Esophagus (tissue), 2 donors: ENCODE results near the gene DNAJC12. TPM values are rescaled to one million over a fixed set of nuclear protein-coding genes. Genes with fewer than 3 reads are reported as not detected.

Source experiments
- H3K27ac ChIP-seq, 2 donors: one replicate each; pipeline ENCODE4 v1.5.1; 2013; ENCODE audit warnings: low read depth in 2 of 2, mild to moderate bottlenecking in 2 of 2, inconsistent platforms in 1 of 2, low read length in 1 of 2, moderate library complexity in 1 of 2
- H3K27me3 ChIP-seq, 2 donors: one replicate each; pipeline ENCODE4 v1.6.1; 2013; ENCODE audit warnings: low read length in 2 of 2, control low read depth in 1 of 2, mild to moderate bottlenecking in 1 of 2; ENCODE audit not compliant: insufficient read depth in 2 of 2, control insufficient read depth in 1 of 2
- H3K36me3 ChIP-seq, 2 donors: one replicate each; pipeline ENCODE4 v1.6.1; 2013; ENCODE audit warnings: low read length in 1 of 2; ENCODE audit not compliant: control insufficient read depth in 2 of 2, insufficient read depth in 2 of 2
- H3K4me1 ChIP-seq, 2 donors: one replicate each; pipeline ENCODE4 v1.6.1; 2013; ENCODE audit warnings: low read length in 1 of 2; ENCODE audit not compliant: control insufficient read depth in 2 of 2, insufficient read depth in 2 of 2
- H3K4me3 ChIP-seq, 2 donors: one replicate each; pipeline ENCODE4 v1.5.1; 2013; ENCODE audit warnings: low read length in 2 of 2, mild to moderate bottlenecking in 2 of 2, low read depth in 1 of 2, moderate library complexity in 1 of 2
- H3K9me3 ChIP-seq, 2 donors: one replicate each; pipeline ENCODE4 v1.6.1; 2013; ENCODE audit warnings: mild to moderate bottlenecking in 2 of 2, low read depth in 1 of 2, low read length in 1 of 2, moderate library complexity in 1 of 2; ENCODE audit not compliant: control insufficient read depth in 2 of 2, insufficient read depth in 1 of 2
- WGBS, 2 donors: extraction: QIAGEN DNeasy Blood & Tissue Kit; methylation state at CpG; one replicate each; pipeline ENCODE4 v1.1.7; 2013; 5-methylcytosine and 5-hydroxymethylcytosine counted together
- polyA plus RNA-seq, 2 donors: library from polyadenylated mRNA; stranded (reverse); fragments of 200-250 nt; gene quantifications; one replicate each; pipeline ENCODE4 v1.2.3, GENCODE V29; 2013
- donor health status: healthy with polysubstance abuse.
- donor health status: Bipolar disorder and iron deficiency.

DNAJC12 gene
- polyA plus RNA-seq, 2 donors, result 0.59 to 0.75 TPM

DNA sequence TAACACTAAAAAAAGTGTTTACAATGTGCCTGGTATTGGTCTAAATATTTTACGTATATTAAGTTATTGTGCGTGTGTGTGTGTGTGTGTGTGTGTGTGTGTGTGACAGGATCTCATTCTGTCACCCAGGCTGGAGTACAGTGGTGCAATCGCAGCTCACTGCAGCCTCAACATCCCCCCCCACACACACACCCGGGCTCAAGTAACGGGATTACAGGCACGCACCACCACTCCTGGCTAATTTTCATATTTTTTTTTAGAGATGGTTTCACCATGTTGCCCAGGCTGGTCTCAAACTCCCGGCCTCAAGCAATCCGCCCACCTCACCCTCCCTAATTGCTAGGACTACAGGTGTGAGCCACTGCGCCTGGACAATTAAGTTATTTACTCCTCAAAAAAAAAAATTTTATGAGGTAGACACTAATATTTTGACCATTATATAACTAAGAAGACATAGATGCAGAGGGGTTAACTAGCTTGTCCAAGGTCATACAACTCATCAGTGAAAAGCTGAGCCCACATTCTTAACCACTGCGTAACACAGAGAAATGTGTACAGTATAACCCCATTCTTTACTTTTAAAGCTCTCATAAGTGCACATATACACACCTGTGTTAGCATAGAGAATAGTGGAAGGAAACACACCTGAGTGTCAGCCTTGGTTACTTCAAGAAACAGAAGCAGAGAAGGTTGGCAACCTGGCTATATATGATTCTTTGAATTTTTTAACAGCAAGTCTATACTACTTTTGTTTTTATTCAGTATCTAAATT, 35.0 kb downstream of the DNAJC12 start:
- no peaks in the 10 kb centered on the region for H3K36me3 ChIP-seq
- H3K27me3 ChIP-seq, result no peaks in the 10 kb centered on the region
- no peaks in the 10 kb centered on the region for H3K9me3 ChIP-seq
- no peaks in the 10 kb centered on the region for H3K4me1 ChIP-seq
- no peak overlapping the region for H3K27ac ChIP-seq
- WGBS, 2 donors, result 78 to 83% methylated on average over 10 of the region's 10 CpGs
- no peak overlapping the region for H3K4me3 ChIP-seq

GRCh38 chr10:67801118-67801517, 36.9 kb downstream of the DNAJC12 start:
- Histone ChIP-seq H3K36me3 (no peaks in the 10 kb centered on the region), H3K27ac (no peak overlapping the region), H3K27me3 (no peaks in the 10 kb centered on the region), H3K4me3 (no peak overlapping the region), H3K9me3 (no peaks in the 10 kb centered on the region), H3K4me1 (no peaks in the 10 kb centered on the region)
- WGBS, 2 donors, result 86 to 96% methylated on average over 1 of the region's 1 CpG

DNA sequence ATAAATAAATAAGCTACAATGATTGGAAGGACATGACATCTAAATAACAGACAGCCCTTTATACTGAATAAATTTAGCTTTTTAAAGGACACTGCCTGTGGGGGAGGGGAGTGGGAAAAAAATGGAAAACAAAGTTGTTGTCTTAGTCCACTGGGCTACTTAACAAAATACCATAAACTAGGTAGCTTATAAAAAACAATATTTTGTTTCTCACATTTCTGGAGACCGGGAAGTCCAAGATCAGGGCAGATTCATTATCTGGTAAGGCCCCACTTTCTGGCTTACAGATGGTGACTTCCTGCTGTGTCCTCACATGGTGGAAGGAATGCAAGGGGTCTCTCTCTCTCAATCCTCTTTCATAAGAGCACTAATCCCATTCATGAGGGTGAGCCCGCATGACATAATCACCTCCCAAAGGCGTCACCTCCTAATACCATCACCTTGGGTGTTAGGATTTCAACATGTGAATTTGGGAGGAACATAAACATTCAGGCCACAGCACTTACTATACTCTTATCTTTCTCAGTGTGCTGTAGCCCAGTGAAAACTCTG, 43.0 kb downstream of the DNAJC12 start:
- 78 to 79% methylated on average over 3 of the region's 3 CpGs for WGBS, 2 donors
- no peak overlapping the region for H3K4me3 ChIP-seq
- no peaks in the 10 kb centered on the region for H3K36me3 ChIP-seq
- H3K27ac ChIP-seq, result no peak overlapping the region
- H3K4me1 ChIP-seq, result no peaks in the 10 kb centered on the region
- H3K9me3 ChIP-seq, result no peaks in the 10 kb centered on the region
- H3K27me3 ChIP-seq, result no peaks in the 10 kb centered on the region

DNA sequence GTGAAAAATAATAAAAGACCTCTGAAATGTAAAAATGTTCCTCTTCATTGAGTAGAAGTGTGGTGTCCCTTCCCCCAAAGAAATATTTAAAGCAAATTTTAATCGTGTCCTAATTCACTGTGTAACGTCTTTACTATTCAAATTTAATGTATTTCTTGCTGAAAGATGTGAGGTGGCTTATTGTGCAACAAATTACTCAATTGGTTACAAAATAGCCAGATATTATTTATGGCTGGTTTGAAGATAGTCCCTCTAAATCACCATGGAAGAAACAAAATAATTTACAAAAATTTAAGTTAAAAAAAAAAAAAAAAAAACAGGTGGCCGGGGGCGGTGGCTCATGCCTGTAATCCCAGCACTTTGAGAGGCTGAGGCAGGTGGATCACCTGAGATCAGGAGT, 43.7 kb downstream of the DNAJC12 start:
- Histone ChIP-seq H3K9me3 (no peaks in the 10 kb centered on the region), H3K27me3 (no peaks in the 10 kb centered on the region), H3K36me3 (no peaks in the 10 kb centered on the region), H3K4me1 (no peaks in the 10 kb centered on the region), H3K27ac (no peak overlapping the region), H3K4me3 (no peak overlapping the region)
- 90 to 92% methylated on average over 4 of the region's 4 CpGs for WGBS, 2 donors

GRCh38 chr10:67793313-67793712, 44.7 kb downstream of the DNAJC12 start:
- Histone ChIP-seq H3K4me3 (no peak overlapping the region), H3K4me1 (no peaks in the 10 kb centered on the region), H3K27me3 (no peaks in the 10 kb centered on the region), H3K9me3 (no peaks in the 10 kb centered on the region), H3K36me3 (no peaks in the 10 kb centered on the region), H3K27ac (no peak overlapping the region)
- 15 to 16% methylated on average over 2 of the region's 2 CpGs for WGBS, 2 donors

- no peaks in the 10 kb centered on the region for H3K9me3 ChIP-seq
- H3K4me3 ChIP-seq, result no peak overlapping the region
- no peaks in the 10 kb centered on the region for H3K36me3 ChIP-seq
- H3K4me1 ChIP-seq, result no peaks in the 10 kb centered on the region
- H3K27ac ChIP-seq, result no peak overlapping the region
- H3K27me3 ChIP-seq, result no peaks in the 10 kb centered on the region
Observed at GRCh38 chr10:67792653-67793052, 45.3 kb downstream of the DNAJC12 start.

DNA sequence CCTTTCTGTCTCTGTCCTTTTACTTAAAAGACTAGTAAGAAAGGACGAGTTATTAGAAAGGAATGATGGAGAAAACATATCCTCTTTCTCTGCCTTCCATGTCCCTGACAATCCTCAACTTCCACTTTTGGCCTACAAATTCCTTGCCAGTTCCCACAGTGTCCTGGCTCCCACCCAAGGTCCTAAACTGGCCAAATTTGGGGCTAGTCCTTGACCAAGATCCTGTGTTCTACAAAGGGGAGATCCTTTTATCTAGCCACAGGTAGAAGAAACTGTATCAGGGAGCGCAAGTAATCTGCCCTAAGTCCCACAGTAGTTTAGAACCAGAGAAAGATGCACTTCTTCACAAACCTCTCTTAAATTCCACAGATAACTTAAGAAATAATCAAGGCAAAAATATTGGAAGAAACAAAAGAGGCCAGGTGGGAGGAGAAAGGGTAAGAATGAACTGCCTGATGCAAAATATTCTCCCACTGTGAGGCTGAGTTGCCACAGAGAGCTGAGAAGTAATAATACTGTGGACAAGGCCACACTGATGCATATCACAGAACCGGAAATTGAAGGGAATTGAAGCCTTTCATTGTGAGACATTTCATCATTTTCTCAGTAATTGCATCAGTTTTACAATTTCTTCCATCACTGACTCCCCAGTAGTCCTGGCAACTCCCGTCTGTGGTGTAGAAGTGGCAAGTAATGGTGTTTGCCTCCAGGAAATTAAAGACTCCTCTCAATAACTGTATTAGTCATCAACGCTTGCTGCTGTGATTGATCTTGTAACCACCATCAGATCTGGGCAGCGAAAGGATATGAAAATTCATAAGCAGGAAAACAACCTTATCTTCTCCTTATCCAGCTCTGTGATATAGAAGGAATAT, 47.2 kb downstream of the DNAJC12 start:
- H3K36me3 ChIP-seq, result no peaks in the 10 kb centered on the region
- no peaks in the 10 kb centered on the region for H3K27me3 ChIP-seq
- WGBS, 2 donors, result 54 to 56% methylated on average over 6 of the region's 6 CpGs
- H3K9me3 ChIP-seq, result no peaks in the 10 kb centered on the region
- no peak overlapping the region for H3K27ac ChIP-seq
- H3K4me1 ChIP-seq, result no peaks in the 10 kb centered on the region
- H3K4me3 ChIP-seq, result no peak overlapping the region

GRCh38 chr10:67789769-67790168, 48.2 kb downstream of the DNAJC12 start:
- H3K36me3 ChIP-seq, result no peaks in the 10 kb centered on the region
- no peak overlapping the region for H3K4me3 ChIP-seq
- 90 to 96% methylated on average over 2 of the region's 2 CpGs for WGBS, 2 donors
- H3K27me3 ChIP-seq, result no peaks in the 10 kb centered on the region
- no peak overlapping the region for H3K27ac ChIP-seq
- H3K4me1 ChIP-seq, result no peaks in the 10 kb centered on the region
- H3K9me3 ChIP-seq, result no peaks in the 10 kb centered on the region

- no peaks in the 10 kb centered on the region for H3K36me3 ChIP-seq
- H3K27ac ChIP-seq, result no peak overlapping the region
- H3K9me3 ChIP-seq, result no peaks in the 10 kb centered on the region
- H3K4me1 ChIP-seq, result no peaks in the 10 kb centered on the region
- H3K27me3 ChIP-seq, result no peaks in the 10 kb centered on the region
- no peak overlapping the region for H3K4me3 ChIP-seq
- WGBS, 2 donors, result 45 to 54% methylated on average over 15 of the region's 15 CpGs
Observed at GRCh38 chr10:67788028-67788886, 49.7 kb downstream of the DNAJC12 start.
